SK-N-SH treated with all-trans-retinoic acid at 6 μM for 48 hours (cell line): ENCODE measurements around the gene YWHAE.

Source experiments
- ATAC-seq: fragments of 200-7000 bp; cut with Tn5 transposase; 3 replicates; pipeline ENCODE4 v1.9.1; 2020; ENCODE audit warnings: mild to moderate bottlenecking, moderate library complexity
- ARNTL ChIP-seq: fragments of 450-650 bp; formaldehyde crosslinking; IDR thresholded peaks from 2 replicates; pipeline ENCODE4 v1.5.0; 2020; ENCODE audit warnings: low read depth, mild to moderate bottlenecking, moderate library complexity, borderline replicate concordance
- ESRRG ChIP-seq: fragments of 250-450 bp; sonication (Bioruptor Pico); IDR thresholded peaks from 2 replicates; pipeline ENCODE4 v1.6.1; 2021; ENCODE audit warnings: mild to moderate bottlenecking
- GLIS3 ChIP-seq: fragments of 250-450 bp; sonication (Bioruptor Pico); IDR thresholded peaks from 2 replicates; pipeline ENCODE4 v1.5.0; 2020; ENCODE audit warnings: mild to moderate bottlenecking, moderate library complexity
- ISL1 ChIP-seq: fragments of 250-450 bp; sonication (Bioruptor Pico); IDR thresholded peaks from 2 replicates; pipeline ENCODE4 v2.1.2; 2022; ENCODE audit warnings: mild to moderate bottlenecking, moderate library complexity
- OSR1 ChIP-seq: fragments of 250-450 bp; sonication (Bioruptor Pico); IDR thresholded peaks from 2 replicates; pipeline ENCODE4 v1.8.0; 2022; ENCODE audit warnings: moderate library complexity, mild to moderate bottlenecking, inconsistent platforms
- RARB ChIP-seq: fragments of 250-450 bp; sonication (Bioruptor Pico); IDR thresholded peaks from 2 replicates; pipeline ENCODE4 v1.8.0; 2021; ENCODE audit warnings: mild to moderate bottlenecking, moderate library complexity
- SNAI2 ChIP-seq: fragments of 250-450 bp; sonication (Bioruptor Pico); IDR thresholded peaks from 2 replicates; pipeline ENCODE4 v1.5.0; 2020; ENCODE audit warnings: mild to moderate bottlenecking, moderate library complexity
- TCF4 ChIP-seq: fragments of 250-450 bp; sonication (Bioruptor Pico); IDR thresholded peaks from 2 replicates; pipeline ENCODE4 v1.8.0; 2021; ENCODE audit warnings: mild to moderate bottlenecking, moderate library complexity, borderline replicate concordance
- ZC3H10 ChIP-seq: fragments of 250-450 bp; sonication (Bioruptor Pico); IDR thresholded peaks from 2 replicates; pipeline ENCODE4 v1.5.1; 2021; ENCODE audit warnings: mild to moderate bottlenecking, moderate library complexity
- ZFP3 ChIP-seq: fragments of 250-450 bp; sonication (Bioruptor Pico); IDR thresholded peaks from 2 replicates; pipeline ENCODE4 v1.5.0; 2020; ENCODE audit warnings: mild to moderate bottlenecking, moderate library complexity
- ZFP30 ChIP-seq: fragments of 450-650 bp; formaldehyde crosslinking; IDR thresholded peaks from 2 replicates; pipeline ENCODE4 v1.5.0; 2022; ENCODE audit warnings: mild to moderate bottlenecking, moderate library complexity
- ZNF565 ChIP-seq: fragments of 450-650 bp; formaldehyde crosslinking; conservative IDR thresholded peaks from 2 replicates; pipeline ENCODE4 v1.5.0; 2020; ENCODE audit warnings: low read depth, mild to moderate bottlenecking, moderate library complexity
- ZNF70 ChIP-seq: fragments of 450-650 bp; formaldehyde crosslinking; IDR thresholded peaks from 2 replicates; pipeline ENCODE4 v1.5.0; 2020; ENCODE audit warnings: mild to moderate bottlenecking, moderate library complexity
- ZNF8 ChIP-seq: fragments of 450-650 bp; formaldehyde crosslinking; IDR thresholded peaks from 2 replicates; pipeline ENCODE4 v1.5.0; 2020; ENCODE audit warnings: mild to moderate bottlenecking, moderate library complexity
- TF ChIP-seq, protein P1 (sequence below): fragments of 250-450 bp; sonication (Bioruptor Pico); IDR thresholded peaks from 2 replicates; pipeline ENCODE4 v1.8.0; 2020; ENCODE audit warnings: mild to moderate bottlenecking, moderate library complexity, borderline replicate concordance
- TF ChIP-seq, protein P2 (sequence below): fragments of 250-450 bp; sonication (Bioruptor Pico); IDR thresholded peaks from 2 replicates; pipeline ENCODE4 v1.5.1; 2020; ENCODE audit warnings: low read depth, mild to moderate bottlenecking, moderate library complexity
- TF ChIP-seq, protein P3 (sequence below): fragments of 250-450 bp; sonication (Bioruptor Pico); IDR thresholded peaks from 2 replicates; pipeline ENCODE4 v1.5.0; 2020; ENCODE audit warnings: mild to moderate bottlenecking, moderate library complexity
- TF ChIP-seq, protein P4 (sequence below): fragments of 250-450 bp; sonication (Bioruptor Pico); IDR thresholded peaks from 2 replicates; pipeline ENCODE4 v1.5.1; 2021; ENCODE audit warnings: mild to moderate bottlenecking, moderate library complexity

The YWHAE gene

DNA sequence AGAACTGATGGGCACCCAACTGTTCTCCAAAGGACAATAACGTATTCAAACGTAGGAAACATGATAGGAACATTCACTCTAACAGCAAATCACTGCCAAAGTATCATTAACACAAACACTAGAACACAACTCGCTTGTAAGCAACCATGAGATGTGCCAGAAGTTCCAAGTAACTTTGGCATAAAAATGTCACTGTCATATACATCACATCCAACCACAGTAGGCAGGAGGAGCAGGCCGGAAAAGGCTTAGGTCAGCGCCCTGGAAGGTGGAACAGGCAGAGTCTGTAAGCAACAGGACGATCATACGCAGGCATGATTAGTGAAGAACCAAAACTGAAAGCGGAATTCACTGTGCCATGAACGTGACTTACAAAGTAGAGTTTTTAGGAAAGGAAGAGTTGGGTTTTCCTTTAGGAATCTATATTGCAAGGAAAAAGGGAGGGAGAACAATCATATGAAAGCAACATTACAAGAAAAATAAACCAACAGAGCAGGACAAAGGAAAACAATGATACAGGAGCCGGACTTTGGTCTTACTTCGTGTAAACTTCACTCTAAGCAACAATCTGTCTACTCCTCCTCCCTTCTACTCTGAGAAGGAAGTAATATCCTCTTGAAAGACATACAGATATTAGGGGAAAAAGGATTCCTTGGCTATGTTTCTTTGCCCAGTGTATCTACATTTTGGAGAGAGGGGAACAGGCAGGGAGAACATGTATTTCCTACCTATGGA lies 52.3 kb downstream of the YWHAE start:
- TF ChIP-seq ZFP3: no peak
- TF ChIP-seq, protein P1, sequence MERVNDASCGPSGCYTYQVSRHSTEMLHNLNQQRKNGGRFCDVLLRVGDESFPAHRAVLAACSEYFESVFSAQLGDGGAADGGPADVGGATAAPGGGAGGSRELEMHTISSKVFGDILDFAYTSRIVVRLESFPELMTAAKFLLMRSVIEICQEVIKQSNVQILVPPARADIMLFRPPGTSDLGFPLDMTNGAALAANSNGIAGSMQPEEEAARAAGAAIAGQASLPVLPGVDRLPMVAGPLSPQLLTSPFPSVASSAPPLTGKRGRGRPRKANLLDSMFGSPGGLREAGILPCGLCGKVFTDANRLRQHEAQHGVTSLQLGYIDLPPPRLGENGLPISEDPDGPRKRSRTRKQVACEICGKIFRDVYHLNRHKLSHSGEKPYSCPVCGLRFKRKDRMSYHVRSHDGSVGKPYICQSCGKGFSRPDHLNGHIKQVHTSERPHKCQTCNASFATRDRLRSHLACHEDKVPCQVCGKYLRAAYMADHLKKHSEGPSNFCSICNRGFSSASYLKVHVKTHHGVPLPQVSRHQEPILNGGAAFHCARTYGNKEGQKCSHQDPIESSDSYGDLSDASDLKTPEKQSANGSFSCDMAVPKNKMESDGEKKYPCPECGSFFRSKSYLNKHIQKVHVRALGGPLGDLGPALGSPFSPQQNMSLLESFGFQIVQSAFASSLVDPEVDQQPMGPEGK (CRISPR knock-in tag): no peak
- TF ChIP-seq, protein P2, sequence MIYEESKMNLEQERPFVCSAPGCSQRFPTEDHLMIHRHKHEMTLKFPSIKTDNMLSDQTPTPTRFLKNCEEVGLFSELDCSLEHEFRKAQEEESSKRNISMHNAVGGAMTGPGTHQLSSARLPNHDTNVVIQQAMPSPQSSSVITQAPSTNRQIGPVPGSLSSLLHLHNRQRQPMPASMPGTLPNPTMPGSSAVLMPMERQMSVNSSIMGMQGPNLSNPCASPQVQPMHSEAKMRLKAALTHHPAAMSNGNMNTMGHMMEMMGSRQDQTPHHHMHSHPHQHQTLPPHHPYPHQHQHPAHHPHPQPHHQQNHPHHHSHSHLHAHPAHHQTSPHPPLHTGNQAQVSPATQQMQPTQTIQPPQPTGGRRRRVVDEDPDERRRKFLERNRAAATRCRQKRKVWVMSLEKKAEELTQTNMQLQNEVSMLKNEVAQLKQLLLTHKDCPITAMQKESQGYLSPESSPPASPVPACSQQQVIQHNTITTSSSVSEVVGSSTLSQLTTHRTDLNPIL (CRISPR knock-in tag): no peak
- no peak for TF ChIP-seq RARB (CRISPR knock-in tag)
- no peak for TF ChIP-seq OSR1 (CRISPR knock-in tag)
- TF ChIP-seq, all 23 proteins: peak for 0
- ATAC-seq: no peak; the same call in 2 of the 3 replicates

DNA sequence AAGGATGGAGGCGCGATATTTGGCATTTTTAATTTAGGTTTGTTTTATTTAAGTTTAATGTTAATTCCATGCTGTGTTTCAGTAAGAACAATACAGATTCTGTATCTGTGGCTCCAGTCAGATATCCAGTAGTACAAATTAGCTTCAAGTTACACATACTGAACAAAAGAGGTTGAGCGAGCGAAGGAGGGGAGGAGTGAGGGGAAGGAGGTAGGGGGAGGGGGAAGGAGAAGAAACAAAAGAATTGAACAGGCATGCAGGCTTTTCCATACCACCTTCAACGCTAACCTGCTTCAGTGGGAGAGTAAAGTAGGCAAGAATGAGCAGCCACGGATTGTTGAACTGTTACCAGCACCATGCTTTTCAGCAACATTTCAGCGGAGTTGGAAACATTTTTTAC lies 55.5 kb downstream of the YWHAE start:
- TF ChIP-seq, protein P3, sequence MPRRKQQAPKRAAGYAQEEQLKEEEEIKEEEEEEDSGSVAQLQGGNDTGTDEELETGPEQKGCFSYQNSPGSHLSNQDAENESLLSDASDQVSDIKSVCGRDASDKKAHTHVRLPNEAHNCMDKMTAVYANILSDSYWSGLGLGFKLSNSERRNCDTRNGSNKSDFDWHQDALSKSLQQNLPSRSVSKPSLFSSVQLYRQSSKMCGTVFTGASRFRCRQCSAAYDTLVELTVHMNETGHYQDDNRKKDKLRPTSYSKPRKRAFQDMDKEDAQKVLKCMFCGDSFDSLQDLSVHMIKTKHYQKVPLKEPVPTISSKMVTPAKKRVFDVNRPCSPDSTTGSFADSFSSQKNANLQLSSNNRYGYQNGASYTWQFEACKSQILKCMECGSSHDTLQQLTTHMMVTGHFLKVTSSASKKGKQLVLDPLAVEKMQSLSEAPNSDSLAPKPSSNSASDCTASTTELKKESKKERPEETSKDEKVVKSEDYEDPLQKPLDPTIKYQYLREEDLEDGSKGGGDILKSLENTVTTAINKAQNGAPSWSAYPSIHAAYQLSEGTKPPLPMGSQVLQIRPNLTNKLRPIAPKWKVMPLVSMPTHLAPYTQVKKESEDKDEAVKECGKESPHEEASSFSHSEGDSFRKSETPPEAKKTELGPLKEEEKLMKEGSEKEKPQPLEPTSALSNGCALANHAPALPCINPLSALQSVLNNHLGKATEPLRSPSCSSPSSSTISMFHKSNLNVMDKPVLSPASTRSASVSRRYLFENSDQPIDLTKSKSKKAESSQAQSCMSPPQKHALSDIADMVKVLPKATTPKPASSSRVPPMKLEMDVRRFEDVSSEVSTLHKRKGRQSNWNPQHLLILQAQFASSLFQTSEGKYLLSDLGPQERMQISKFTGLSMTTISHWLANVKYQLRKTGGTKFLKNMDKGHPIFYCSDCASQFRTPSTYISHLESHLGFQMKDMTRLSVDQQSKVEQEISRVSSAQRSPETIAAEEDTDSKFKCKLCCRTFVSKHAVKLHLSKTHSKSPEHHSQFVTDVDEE: no peak
- TF ChIP-seq TCF4 (no peak), ESRRG (CRISPR knock-in tag) (no peak), ZFP30 (CRISPR knock-in tag) (no peak)
- TF ChIP-seq, protein P2 (CRISPR knock-in tag): no peak
- ATAC-seq: no peak

DNA sequence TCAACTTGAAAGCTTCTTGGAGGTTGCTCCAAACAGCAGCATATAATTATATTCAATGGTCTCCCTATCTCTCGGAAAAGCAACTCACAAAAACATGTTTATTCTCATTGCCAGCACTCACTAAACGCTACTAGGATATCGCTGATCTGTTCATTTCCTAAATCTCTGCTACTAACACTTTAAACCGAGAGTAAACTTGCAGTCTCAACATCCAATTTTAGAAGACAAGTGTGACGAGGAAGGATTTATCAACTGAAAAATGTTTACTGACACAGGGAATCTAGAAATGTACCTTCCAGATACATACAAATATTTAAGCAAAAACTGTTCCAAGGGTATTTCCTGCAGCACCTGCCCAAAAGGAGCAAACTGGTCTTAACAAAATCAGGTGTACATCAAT lies 56.5 kb downstream of the YWHAE start:
- no peak for ATAC-seq
- TF ChIP-seq GLIS3 (CRISPR knock-in tag) (no peak), ZNF565 (CRISPR knock-in tag) (no peak)
- TF ChIP-seq, protein P3: no peak

DNA sequence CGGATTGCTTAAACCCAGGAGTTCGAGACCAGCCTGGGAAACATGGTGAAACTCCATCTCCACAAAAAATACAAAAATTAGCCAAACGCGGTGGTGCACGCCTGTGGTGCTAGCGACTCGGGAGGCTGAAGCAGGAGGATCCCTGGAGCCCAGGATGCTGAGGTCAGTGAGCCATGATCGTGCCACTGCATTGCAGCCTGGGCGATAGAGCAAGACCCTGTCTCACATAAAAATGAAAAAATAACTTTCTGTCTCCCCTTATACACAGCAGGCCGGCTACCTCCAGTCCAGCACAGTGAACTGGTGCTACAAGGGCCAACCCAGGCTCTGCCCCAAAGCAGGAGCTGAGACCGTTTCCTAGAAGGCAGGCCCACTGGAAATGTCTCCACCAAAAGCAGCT lies 59.7 kb downstream of the YWHAE start:
- peak; percentile 31 for ATAC-seq
- TF ChIP-seq ISL1 (CRISPR knock-in tag): no peak
- TF ChIP-seq SNAI2 (CRISPR knock-in tag): no peak
- no peak for TF ChIP-seq ZNF8 (CRISPR knock-in tag)
- no peak for TF ChIP-seq RARB (CRISPR knock-in tag)
- no peak for TF ChIP-seq ARNTL (CRISPR knock-in tag)
- TF ChIP-seq ESRRG (CRISPR knock-in tag): no peak
- no peak for TF ChIP-seq ZFP3
- TF ChIP-seq, protein P1 (CRISPR knock-in tag): no peak
- no peak for TF ChIP-seq ZFP30 (CRISPR knock-in tag)
- TF ChIP-seq OSR1 (CRISPR knock-in tag): no peak
- no peak for TF ChIP-seq ZC3H10
- TF ChIP-seq, protein P4, sequence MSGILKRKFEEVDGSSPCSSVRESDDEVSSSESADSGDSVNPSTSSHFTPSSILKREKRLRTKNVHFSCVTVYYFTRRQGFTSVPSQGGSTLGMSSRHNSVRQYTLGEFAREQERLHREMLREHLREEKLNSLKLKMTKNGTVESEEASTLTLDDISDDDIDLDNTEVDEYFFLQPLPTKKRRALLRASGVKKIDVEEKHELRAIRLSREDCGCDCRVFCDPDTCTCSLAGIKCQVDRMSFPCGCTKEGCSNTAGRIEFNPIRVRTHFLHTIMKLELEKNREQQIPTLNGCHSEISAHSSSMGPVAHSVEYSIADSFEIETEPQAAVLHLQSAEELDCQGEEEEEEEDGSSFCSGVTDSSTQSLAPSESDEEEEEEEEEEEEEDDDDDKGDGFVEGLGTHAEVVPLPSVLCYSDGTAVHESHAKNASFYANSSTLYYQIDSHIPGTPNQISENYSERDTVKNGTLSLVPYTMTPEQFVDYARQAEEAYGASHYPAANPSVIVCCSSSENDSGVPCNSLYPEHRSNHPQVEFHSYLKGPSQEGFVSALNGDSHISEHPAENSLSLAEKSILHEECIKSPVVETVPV (CRISPR knock-in tag): no peak
- TF ChIP-seq TCF4: no peak
- TF ChIP-seq, protein P2 (CRISPR knock-in tag): no peak
- TF ChIP-seq ZNF70 (CRISPR knock-in tag): no peak
